Testis (tissue), 3 donors: ENCODE results near the gene MLYCD. TPM values are rescaled to one million over a fixed set of nuclear protein-coding genes. Genes with fewer than 3 reads are reported as not detected.

ENCODE experiments used
- DNase-seq: peaks from one replicate; pipeline ENCODE4 v3.0.0-alpha.2; 2019
- H3K27ac ChIP-seq, 2 donors: fragments of 200-600 bp; sonication (generic); one replicate each; pipeline ENCODE4 v1.5.1; 2019
- H3K27me3 ChIP-seq: fragments of 200-600 bp; sonication (generic); one replicate; pipeline ENCODE4 v1.5.1; 2019
- H3K36me3 ChIP-seq: fragments of 200-600 bp; sonication (generic); one replicate; pipeline ENCODE4 v1.5.1; 2017; ENCODE audit warnings: low read depth; ENCODE audit errors: missing control alignments
- H3K4me1 ChIP-seq: fragments of 200-600 bp; sonication (generic); one replicate; pipeline ENCODE4 v1.5.1; 2019
- H3K4me3 ChIP-seq, 2 donors: fragments of 200-600 bp; sonication (generic); one replicate each; pipeline ENCODE4 v1.5.1; 2017 to 2019
- H3K9me3 ChIP-seq: fragments of 200-600 bp; sonication (generic); one replicate; pipeline ENCODE4 v1.5.1; 2017
- POLR2A ChIP-seq: fragments of 450-650 bp; IDR thresholded peaks from one replicate; pipeline ENCODE4 v1.6.1; 2017; ENCODE audit warnings: antibody characterized with exemption, mild to moderate bottlenecking, moderate library complexity
- WGBS, 2 donors: methylation state at CpG; one replicate each; pipeline ENCODE4 v1.1.5; 2018; 5-methylcytosine and 5-hydroxymethylcytosine counted together
- intact Hi-C: fragments of 100-400 bp; cut with DNase I; formaldehyde crosslinking; loops from one replicate; pipeline ENCODE4 v1.15.1; 2023; ENCODE audit warnings: low total_unique reads
- polyA plus RNA-seq: library from polyadenylated mRNA; stranded (reverse); fragments of 350-450 nt; fragmentation: Illumina TruSeq; extraction: RNeasy Lipid Tissue Mini Kit (QIAGEN cat#74804); gene quantifications from one replicate; pipeline ENCODE4 v1.2.3, GENCODE V29; 2014; ENCODE audit warnings: low read depth, low replicate concordance; ENCODE audit not compliant: insufficient read depth
- total RNA-seq, 2 donors: library from RNA; depleted of rRNA; stranded (reverse); fragments of >200 nt; gene quantifications; one replicate each; pipeline ENCODE4 v1.2.3, GENCODE V29; 2016
- TF ChIP-seq, protein P1 (sequence below), 3 experiments: fragments of 450-650 bp in 2 of 3; fragments of 200-600 bp in 1 of 3; sonication (generic) in 1 of 3; IDR thresholded peaks; one replicate each; pipeline ENCODE4 v1.5.1; 2016 to 2019; ENCODE audit warnings: antibody characterized with exemption in 3 of 3, mild to moderate bottlenecking in 2 of 3, moderate library complexity in 1 of 3

MLYCD gene
- total and polyA plus RNA-seq, 3 donors from 2014 or later: 4.5 to 22.1 (median 15.1) TPM

DNA sequence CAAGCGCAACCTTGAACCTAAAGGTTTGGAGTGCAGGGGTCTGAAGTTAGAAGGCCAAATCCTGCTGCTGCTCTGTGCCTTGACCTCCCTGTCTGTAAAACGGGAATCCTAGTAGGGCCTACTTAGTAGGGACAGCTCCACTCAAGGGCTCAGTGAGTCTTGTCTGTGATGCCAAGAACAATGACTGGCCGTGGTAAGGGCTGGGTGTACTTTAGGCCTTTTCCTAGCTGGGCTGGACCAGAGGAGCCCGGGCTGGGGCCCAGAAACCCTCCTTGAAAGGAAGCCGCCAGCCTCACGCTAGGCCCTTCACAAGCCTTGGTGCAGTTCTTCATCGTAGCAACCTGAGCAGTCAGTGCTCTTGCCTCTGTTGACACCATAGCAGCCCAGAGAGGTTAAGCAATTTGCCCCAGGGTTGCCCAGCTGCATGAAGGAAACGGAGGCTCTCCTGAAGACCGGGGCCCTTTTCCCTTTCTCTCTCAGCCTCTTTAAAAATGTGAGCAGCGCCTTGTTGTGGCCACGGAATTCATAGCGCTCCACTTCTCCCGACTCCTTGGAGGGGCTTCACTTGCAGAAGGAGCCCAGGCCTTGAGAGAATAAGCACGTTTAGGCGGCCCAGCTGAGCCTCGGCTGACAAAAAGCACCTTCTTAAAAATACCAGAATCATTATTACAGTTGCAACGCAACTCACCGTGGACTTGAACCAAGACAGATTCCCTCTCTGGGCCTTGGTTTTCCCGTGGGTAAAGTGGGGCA, 73.5 kb downstream of the MLYCD start:
- intact Hi-C loops: no loop called here
- H3K27ac ChIP-seq: no peak overlapping the region
- no peak for TF ChIP-seq POLR2A
- TF ChIP-seq, protein P1, sequence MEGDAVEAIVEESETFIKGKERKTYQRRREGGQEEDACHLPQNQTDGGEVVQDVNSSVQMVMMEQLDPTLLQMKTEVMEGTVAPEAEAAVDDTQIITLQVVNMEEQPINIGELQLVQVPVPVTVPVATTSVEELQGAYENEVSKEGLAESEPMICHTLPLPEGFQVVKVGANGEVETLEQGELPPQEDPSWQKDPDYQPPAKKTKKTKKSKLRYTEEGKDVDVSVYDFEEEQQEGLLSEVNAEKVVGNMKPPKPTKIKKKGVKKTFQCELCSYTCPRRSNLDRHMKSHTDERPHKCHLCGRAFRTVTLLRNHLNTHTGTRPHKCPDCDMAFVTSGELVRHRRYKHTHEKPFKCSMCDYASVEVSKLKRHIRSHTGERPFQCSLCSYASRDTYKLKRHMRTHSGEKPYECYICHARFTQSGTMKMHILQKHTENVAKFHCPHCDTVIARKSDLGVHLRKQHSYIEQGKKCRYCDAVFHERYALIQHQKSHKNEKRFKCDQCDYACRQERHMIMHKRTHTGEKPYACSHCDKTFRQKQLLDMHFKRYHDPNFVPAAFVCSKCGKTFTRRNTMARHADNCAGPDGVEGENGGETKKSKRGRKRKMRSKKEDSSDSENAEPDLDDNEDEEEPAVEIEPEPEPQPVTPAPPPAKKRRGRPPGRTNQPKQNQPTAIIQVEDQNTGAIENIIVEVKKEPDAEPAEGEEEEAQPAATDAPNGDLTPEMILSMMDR (IDR thresholded peaks at IDR 0.05): no peak
- no peaks in the 10 kb centered on the region for H3K9me3 ChIP-seq
- H3K4me3 ChIP-seq: no peak overlapping the region
- DNase-seq: no peak
- H3K27me3 ChIP-seq: no peaks in the 10 kb centered on the region
- 85 to 87% methylated on average over 17 to 19 of the region's 19 CpGs for WGBS, 2 donors
- no peaks in the 10 kb centered on the region for H3K36me3 ChIP-seq
- no peaks in the 10 kb centered on the region for H3K4me1 ChIP-seq

DNA sequence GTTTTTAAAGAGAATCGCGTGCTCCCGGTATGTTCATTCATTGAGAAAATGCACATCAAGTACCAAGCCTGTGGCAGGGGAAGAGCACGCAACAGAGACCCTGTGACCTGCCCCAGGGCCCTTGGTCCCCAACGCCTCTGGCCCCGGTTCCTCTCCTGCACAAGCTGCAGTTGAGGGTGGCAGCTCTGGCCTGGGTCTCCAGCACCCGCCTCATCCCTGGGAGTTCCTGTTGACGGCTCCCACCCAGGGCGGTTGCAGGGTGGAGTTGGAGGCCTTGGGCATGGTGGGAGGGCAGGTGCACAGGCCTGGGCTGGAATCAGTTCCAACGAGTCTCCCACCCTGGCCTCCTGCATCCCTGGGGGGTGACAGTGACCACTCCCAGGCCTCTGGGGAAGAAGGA, 74.2 kb downstream of the MLYCD start:
- TF ChIP-seq, protein P1 (IDR thresholded peaks at IDR 0.05): no peak
- TF ChIP-seq POLR2A: no peak
- WGBS, 2 donors: 78 to 85% methylated on average over 4 to 10 of the region's 10 CpGs
- Histone ChIP-seq H3K27me3 (no peaks in the 10 kb centered on the region), H3K4me3 (no peak overlapping the region), H3K27ac (no peak overlapping the region), H3K9me3 (no peaks in the 10 kb centered on the region), H3K4me1 (no peaks in the 10 kb centered on the region), H3K36me3 (no peaks in the 10 kb centered on the region)
- intact Hi-C loops: no loop called here
- DNase-seq: no peak

DNA sequence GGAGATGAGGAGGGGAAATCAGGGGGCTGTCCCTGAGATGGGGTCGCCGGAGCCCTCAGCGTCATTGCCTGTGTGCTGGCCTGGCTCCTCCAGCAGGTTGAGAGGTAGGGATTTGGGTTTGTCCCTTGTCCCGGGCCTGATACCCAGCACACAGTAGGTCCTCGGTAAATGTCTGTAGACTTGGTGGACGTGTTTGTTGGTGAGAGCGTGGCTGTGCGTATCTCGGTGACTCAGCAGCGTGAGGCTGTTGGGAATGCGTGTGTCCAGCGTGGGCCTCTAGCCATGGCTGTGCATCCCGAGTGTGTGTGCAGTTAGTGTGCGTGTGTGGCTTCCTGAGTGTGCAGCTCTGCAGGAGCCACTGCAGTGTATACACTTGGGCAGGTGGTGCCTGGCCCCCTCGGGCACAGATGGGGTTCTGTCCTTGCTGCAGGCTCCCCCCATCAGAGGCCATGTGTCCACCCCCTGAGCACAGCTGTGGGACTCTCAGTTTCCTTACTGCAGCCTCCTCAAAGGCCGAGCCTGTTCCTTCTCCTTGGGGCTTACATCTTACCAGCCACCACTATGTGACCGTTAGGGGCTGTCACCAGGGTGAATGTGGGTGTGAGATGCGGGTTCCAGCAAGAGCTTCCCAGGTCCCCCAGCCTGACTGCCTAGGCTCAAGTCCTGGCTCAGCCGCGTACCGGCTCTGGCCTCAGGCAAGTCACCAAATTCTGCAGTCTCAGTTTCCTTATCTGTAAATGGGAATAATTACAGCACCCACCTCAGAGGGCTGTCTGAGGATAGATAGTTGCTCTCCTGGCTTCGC, 74.9 kb downstream of the MLYCD start:
- DNase-seq: no peak
- no peak overlapping the region for H3K27ac ChIP-seq
- no peaks in the 10 kb centered on the region for H3K4me1 ChIP-seq
- no peaks in the 10 kb centered on the region for H3K36me3 ChIP-seq
- H3K9me3 ChIP-seq: no peaks in the 10 kb centered on the region
- no peaks in the 10 kb centered on the region for H3K27me3 ChIP-seq
- no peak overlapping the region for H3K4me3 ChIP-seq
- TF ChIP-seq POLR2A: no peak
- TF ChIP-seq, protein P1 (IDR thresholded peaks at IDR 0.05): no peak
- whole genome bisulfite sequencing, 2 donors: 90 to 99% methylated on average over 15 to 22 of the region's 22 CpGs
- intact Hi-C loops: no loop called here

DNA sequence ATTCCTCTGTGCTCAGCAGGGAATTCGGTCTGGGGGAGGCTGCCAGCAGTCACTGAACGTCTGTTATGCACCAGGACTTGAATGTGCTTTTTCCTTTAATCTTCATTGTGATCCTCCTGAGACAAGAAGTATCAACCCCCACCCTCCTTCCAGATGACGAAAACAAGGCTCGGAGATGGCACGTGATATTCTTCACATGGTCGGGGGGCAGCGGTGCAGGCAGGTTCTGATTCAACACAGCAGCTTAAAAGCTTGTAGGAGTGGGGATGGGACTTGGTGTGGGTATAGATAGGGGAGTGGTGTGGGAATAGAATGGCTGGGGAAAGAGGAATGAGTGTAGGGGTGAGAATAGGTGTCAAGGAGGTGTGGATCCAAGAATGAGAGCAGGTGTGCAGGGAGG, 75.6 kb downstream of the MLYCD start:
- H3K27me3 ChIP-seq: no peaks in the 10 kb centered on the region
- no peaks in the 10 kb centered on the region for H3K4me1 ChIP-seq
- TF ChIP-seq, protein P1 (IDR thresholded peaks at IDR 0.05): no peak
- TF ChIP-seq POLR2A: no peak
- H3K9me3 ChIP-seq: no peaks in the 10 kb centered on the region
- 68 to 69% methylated on average over 7 of the region's 7 CpGs for WGBS, 2 donors
- DNase-seq: no peak
- no peak overlapping the region for H3K27ac ChIP-seq
- no peak overlapping the region for H3K4me3 ChIP-seq
- no peaks in the 10 kb centered on the region for H3K36me3 ChIP-seq
- intact Hi-C loops: no loop called here
